SK-N-SH (cell line): Measurements from ENCODE around the gene STAMBP.

ENCODE experiments used
- EZH2phosphoT487 ChIP-seq: fragments of 200-600 bp; sonication (generic); IDR thresholded peaks from 2 replicates; pipeline ENCODE4 v1.6.1; 2017; ENCODE audit warnings: low read depth, mixed run types, mild to moderate bottlenecking, antibody characterized with exemption, moderate library complexity, borderline replicate concordance
- SIN3A ChIP-seq: IDR thresholded peaks from 2 replicates; pipeline ENCODE4 v1.6.1; 2012; ENCODE audit warnings: low read depth, mild to moderate bottlenecking, low read length, moderate library complexity, borderline replicate concordance
- TAF1 ChIP-seq: IDR thresholded peaks from 2 replicates; pipeline ENCODE4 v1.6.1; 2012; ENCODE audit warnings: low read depth, mild to moderate bottlenecking, low read length, moderate library complexity, borderline replicate concordance
- TEAD4 ChIP-seq: IDR thresholded peaks from 2 replicates; pipeline ENCODE4 v1.4.0; 2012; ENCODE audit warnings: mild to moderate bottlenecking, borderline replicate concordance; ENCODE audit not compliant: insufficient read depth
- TF ChIP-seq, protein P1 (sequence below): fragments of 150-350 bp; IDR thresholded peaks from 2 replicates; pipeline ENCODE4 v1.6.1; 2016; ENCODE audit warnings: mild to moderate bottlenecking, low read depth, low read length
- TF ChIP-seq, protein P2 (sequence below): fragments of 200-600 bp; sonication (generic); IDR thresholded peaks from 2 replicates; pipeline ENCODE4 v1.6.1; 2017; ENCODE audit warnings: antibody characterized with exemption, mild to moderate bottlenecking, moderate library complexity
- TF ChIP-seq, protein P3 (sequence below): IDR thresholded peaks from 2 replicates; pipeline ENCODE4 v1.6.1; 2012; ENCODE audit warnings: mild to moderate bottlenecking, low read depth, low read length, moderate library complexity
- TF ChIP-seq, protein P4 (sequence below): IDR thresholded peaks from 2 replicates; pipeline ENCODE4 v1.4.0; 2012; ENCODE audit warnings: low read depth
- TF ChIP-seq, protein P5 (sequence below): fragments of 150-350 bp; IDR thresholded peaks from 2 replicates; pipeline ENCODE4 v1.6.1; 2017; ENCODE audit warnings: antibody characterized with exemption, low read length, low read depth, borderline replicate concordance

DNA sequence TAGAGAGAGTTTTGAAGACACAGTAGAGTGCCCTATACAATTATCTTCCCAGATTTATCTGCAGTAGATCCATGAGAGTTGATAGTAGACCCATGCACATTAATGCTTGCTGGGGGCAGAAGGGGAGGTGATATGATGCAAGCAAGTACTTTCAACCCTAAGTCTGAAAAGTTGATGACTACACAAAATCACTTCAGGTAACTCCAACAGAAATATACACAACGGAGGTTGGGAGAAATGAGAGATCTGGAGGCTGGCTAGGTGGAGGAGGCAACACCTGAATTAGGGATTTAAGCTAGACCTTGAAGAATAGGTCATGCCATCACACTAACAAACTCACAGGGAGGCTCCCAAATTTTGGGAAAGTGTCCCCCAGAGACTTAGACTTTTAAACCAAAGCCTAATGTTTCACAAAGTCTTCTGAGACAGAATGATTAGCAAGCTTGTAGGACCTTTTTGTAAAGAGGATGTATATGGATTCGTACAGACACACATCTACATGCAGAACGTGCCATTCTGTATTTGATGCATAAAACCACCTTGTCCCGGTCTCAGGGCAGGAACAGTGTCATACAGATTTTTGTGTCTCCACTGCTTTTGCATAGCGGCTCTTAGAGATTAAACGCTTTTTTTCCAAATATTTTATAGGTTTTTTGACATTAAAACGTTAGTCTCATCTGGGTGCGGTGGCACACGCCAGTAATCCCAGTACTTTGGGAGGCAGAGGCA, 937 bp upstream of the STAMBP start:
- TF ChIP-seq, protein P1, sequence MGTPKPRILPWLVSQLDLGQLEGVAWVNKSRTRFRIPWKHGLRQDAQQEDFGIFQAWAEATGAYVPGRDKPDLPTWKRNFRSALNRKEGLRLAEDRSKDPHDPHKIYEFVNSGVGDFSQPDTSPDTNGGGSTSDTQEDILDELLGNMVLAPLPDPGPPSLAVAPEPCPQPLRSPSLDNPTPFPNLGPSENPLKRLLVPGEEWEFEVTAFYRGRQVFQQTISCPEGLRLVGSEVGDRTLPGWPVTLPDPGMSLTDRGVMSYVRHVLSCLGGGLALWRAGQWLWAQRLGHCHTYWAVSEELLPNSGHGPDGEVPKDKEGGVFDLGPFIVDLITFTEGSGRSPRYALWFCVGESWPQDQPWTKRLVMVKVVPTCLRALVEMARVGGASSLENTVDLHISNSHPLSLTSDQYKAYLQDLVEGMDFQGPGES, result no peak
- TF ChIP-seq TAF1, result no peak
- TF ChIP-seq, protein P2, sequence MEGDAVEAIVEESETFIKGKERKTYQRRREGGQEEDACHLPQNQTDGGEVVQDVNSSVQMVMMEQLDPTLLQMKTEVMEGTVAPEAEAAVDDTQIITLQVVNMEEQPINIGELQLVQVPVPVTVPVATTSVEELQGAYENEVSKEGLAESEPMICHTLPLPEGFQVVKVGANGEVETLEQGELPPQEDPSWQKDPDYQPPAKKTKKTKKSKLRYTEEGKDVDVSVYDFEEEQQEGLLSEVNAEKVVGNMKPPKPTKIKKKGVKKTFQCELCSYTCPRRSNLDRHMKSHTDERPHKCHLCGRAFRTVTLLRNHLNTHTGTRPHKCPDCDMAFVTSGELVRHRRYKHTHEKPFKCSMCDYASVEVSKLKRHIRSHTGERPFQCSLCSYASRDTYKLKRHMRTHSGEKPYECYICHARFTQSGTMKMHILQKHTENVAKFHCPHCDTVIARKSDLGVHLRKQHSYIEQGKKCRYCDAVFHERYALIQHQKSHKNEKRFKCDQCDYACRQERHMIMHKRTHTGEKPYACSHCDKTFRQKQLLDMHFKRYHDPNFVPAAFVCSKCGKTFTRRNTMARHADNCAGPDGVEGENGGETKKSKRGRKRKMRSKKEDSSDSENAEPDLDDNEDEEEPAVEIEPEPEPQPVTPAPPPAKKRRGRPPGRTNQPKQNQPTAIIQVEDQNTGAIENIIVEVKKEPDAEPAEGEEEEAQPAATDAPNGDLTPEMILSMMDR, result no peak
- TF ChIP-seq, protein P3, sequence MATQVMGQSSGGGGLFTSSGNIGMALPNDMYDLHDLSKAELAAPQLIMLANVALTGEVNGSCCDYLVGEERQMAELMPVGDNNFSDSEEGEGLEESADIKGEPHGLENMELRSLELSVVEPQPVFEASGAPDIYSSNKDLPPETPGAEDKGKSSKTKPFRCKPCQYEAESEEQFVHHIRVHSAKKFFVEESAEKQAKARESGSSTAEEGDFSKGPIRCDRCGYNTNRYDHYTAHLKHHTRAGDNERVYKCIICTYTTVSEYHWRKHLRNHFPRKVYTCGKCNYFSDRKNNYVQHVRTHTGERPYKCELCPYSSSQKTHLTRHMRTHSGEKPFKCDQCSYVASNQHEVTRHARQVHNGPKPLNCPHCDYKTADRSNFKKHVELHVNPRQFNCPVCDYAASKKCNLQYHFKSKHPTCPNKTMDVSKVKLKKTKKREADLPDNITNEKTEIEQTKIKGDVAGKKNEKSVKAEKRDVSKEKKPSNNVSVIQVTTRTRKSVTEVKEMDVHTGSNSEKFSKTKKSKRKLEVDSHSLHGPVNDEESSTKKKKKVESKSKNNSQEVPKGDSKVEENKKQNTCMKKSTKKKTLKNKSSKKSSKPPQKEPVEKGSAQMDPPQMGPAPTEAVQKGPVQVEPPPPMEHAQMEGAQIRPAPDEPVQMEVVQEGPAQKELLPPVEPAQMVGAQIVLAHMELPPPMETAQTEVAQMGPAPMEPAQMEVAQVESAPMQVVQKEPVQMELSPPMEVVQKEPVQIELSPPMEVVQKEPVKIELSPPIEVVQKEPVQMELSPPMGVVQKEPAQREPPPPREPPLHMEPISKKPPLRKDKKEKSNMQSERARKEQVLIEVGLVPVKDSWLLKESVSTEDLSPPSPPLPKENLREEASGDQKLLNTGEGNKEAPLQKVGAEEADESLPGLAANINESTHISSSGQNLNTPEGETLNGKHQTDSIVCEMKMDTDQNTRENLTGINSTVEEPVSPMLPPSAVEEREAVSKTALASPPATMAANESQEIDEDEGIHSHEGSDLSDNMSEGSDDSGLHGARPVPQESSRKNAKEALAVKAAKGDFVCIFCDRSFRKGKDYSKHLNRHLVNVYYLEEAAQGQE, result no peak
- TF ChIP-seq, protein P4, sequence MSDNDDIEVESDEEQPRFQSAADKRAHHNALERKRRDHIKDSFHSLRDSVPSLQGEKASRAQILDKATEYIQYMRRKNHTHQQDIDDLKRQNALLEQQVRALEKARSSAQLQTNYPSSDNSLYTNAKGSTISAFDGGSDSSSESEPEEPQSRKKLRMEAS, result no peak
- TF ChIP-seq, protein P5, sequence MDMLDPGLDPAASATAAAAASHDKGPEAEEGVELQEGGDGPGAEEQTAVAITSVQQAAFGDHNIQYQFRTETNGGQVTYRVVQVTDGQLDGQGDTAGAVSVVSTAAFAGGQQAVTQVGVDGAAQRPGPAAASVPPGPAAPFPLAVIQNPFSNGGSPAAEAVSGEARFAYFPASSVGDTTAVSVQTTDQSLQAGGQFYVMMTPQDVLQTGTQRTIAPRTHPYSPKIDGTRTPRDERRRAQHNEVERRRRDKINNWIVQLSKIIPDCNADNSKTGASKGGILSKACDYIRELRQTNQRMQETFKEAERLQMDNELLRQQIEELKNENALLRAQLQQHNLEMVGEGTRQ, result no peak
- TF ChIP-seq EZH2phosphoT487, result no peak
- no peak for TF ChIP-seq SIN3A
- no peak for TF ChIP-seq TEAD4
